GM23338 (cell line): Measurements from ENCODE around the gene HOXC4. TPM values are rescaled to one million over a fixed set of nuclear protein-coding genes. Genes with fewer than 3 reads are reported as not detected.

Experiments
- ATAC-seq: fragments of 200-7000 bp; cut with Tn5 transposase; 3 replicates; pipeline ENCODE4 v1.9.1; 2020
- DNase-seq: peaks from one replicate; pipeline ENCODE4 v3.0.0-alpha.2; 2015; ENCODE audit warnings: low spot score
- H2AFZ ChIP-seq: fragments of 200-600 bp; sonication (generic); 2 replicates; pipeline ENCODE4 v1.8.0; 2016; ENCODE audit warnings: antibody characterized with exemption, mild to moderate bottlenecking, moderate library complexity
- H3F3A ChIP-seq: fragments of 200-600 bp; sonication (generic); replicated peaks from 2 replicates; pipeline ENCODE4 v1.8.0; 2017; ENCODE audit warnings: antibody characterized with exemption, mixed run types, low read depth
- H3K27ac ChIP-seq: fragments of 200-600 bp; sonication (generic); 2 replicates; pipeline ENCODE4 v1.6.1; 2016; ENCODE audit warnings: low read depth
- H3K27me3 ChIP-seq: fragments of 200-600 bp; sonication (generic); 2 replicates; pipeline ENCODE4 v1.8.0; 2016; ENCODE audit warnings: mild to moderate bottlenecking, mixed run types, moderate library complexity; ENCODE audit not compliant: insufficient read depth
- H3K36me3 ChIP-seq: fragments of 200-600 bp; sonication (generic); 2 replicates; pipeline ENCODE4 v1.8.0; 2016; ENCODE audit warnings: mild to moderate bottlenecking; ENCODE audit not compliant: insufficient read depth
- H3K4me1 ChIP-seq: fragments of 200-600 bp; sonication (generic); 2 replicates; pipeline ENCODE4 v1.8.0; 2016; ENCODE audit warnings: mild to moderate bottlenecking, moderate library complexity; ENCODE audit not compliant: insufficient read depth
- H3K4me2 ChIP-seq: fragments of 200-600 bp; sonication (generic); 2 replicates; pipeline ENCODE4 v1.7.1; 2017; ENCODE audit warnings: mixed run types
- H3K4me3 ChIP-seq: fragments of 200-600 bp; sonication (generic); 2 replicates; pipeline ENCODE4 v1.6.1; 2016; ENCODE audit warnings: mixed run types
- H3K79me2 ChIP-seq: fragments of 200-600 bp; sonication (generic); replicated peaks from 2 replicates; pipeline ENCODE4 v1.8.0; 2017; ENCODE audit warnings: mild to moderate bottlenecking; ENCODE audit not compliant: insufficient read depth
- H3K9me2 ChIP-seq: fragments of 200-600 bp; sonication (generic); 2 replicates; pipeline ENCODE4 v1.8.0; 2017; ENCODE audit not compliant: insufficient read depth
- H4K20me1 ChIP-seq: fragments of 200-600 bp; sonication (generic); replicated peaks from 2 replicates; pipeline ENCODE4 v1.8.0; 2017; ENCODE audit warnings: mild to moderate bottlenecking; ENCODE audit not compliant: insufficient read depth
- H3K27ac Mint-ChIP-seq: 2 replicates; pipeline ENCODE4 v1.8.0; 2020; ENCODE audit warnings: inconsistent platforms, mild to moderate bottlenecking, moderate library complexity, mixed read lengths
- H3K27me3 Mint-ChIP-seq: 3 replicates; pipeline ENCODE4 v1.8.0; 2022; ENCODE audit warnings: low read depth, mild to moderate bottlenecking, moderate library complexity, mixed read lengths, inconsistent platforms; ENCODE audit not compliant: insufficient read depth, poor library complexity
- H3K36me3 Mint-ChIP-seq: 3 replicates; pipeline ENCODE4 v1.8.0; 2021; ENCODE audit warnings: low read depth, mild to moderate bottlenecking, inconsistent platforms, moderate library complexity, mixed read lengths
- H3K4me1 Mint-ChIP-seq: 3 replicates; pipeline ENCODE4 v1.8.0; 2020; ENCODE audit warnings: mild to moderate bottlenecking, inconsistent platforms, mixed read lengths
- H3K4me3 Mint-ChIP-seq: 3 replicates; pipeline ENCODE4 v1.8.0; 2021; ENCODE audit warnings: moderate library complexity, mild to moderate bottlenecking, inconsistent platforms, mixed read lengths
- H3K9me3 Mint-ChIP-seq: 3 replicates; pipeline ENCODE4 v1.8.0; 2020; ENCODE audit warnings: moderate library complexity, mild to moderate bottlenecking, inconsistent platforms, mixed read lengths
- CTCF ChIP-seq, 2 experiments: fragments of 200-600 bp in 1 of 2; sonication (generic) in 1 of 2; conservative IDR thresholded peaks; 2 replicates each; pipeline versions ENCODE4 v1.5.1 to v1.6.1; 2016 to 2017; ENCODE audit warnings: antibody characterized with exemption in 2 of 2, low read depth in 2 of 2, mild to moderate bottlenecking in 2 of 2, moderate library complexity in 1 of 2
- ETS1 ChIP-seq: IDR thresholded peaks from 2 replicates; pipeline ENCODE4 v1.6.1; 2016; ENCODE audit warnings: antibody characterized with exemption
- REST ChIP-seq: IDR thresholded peaks from one replicate; pipeline ENCODE4 v1.6.1; 2018; ENCODE audit warnings: antibody characterized with exemption; ENCODE audit not compliant: unreplicated experiment
- ZNF114 ChIP-seq: fragments of 250-450 bp; sonication (Bioruptor Pico); IDR thresholded peaks from 2 replicates; pipeline ENCODE4 v1.5.0; 2020; ENCODE audit warnings: mild to moderate bottlenecking, moderate library complexity
- ZNF462 ChIP-seq: fragments of 250-450 bp; sonication (Bioruptor Pico); IDR thresholded peaks from 2 replicates; pipeline ENCODE4 v1.5.0; 2020; ENCODE audit warnings: mild to moderate bottlenecking, moderate library complexity
- polyA plus RNA-seq: library from polyadenylated mRNA; unstranded; fragments of >200 nt; fragmentation: Nextera tagmentation; extraction: Ambion mirVana; gene quantifications from 2 replicates; pipeline ENCODE4 v1.2.1, GENCODE V29; 2016
- total RNA-seq: library from RNA; depleted of rRNA; stranded (reverse); fragments of >200 nt; shearing (Covaris generic); gene quantifications from 2 replicates; pipeline ENCODE4 v1.2.3, GENCODE V29; 2014

The HOXC4 gene
- total and polyA plus RNA-seq, 2 experiments from 2014 or later = not detected

- TF ChIP-seq CTCF (conservative IDR thresholded peaks at IDR 0.05; ENCODE audit: low read depth in 2 of 2) (no peak), ZNF114 (CRISPR knock-in tag) (no peak), REST (no peak)
Observed at GRCh38 chr12:54010972-54011664, 42.5 kb upstream of the HOXC4 start (continued).

- Histone ChIP-seq H3K4me1 (peaks cover 43% of the 10 kb centered on the region), H3K79me2 (no peaks in the 10 kb centered on the region), H3K4me3 (no peak overlapping the region), H3K9me2 (no peaks in the 10 kb centered on the region), H3K27ac (no peak overlapping the region), H3F3A (peaks cover 38% of the 10 kb centered on the region), H3K36me3 (no peaks in the 10 kb centered on the region), H3K27me3 (peaks cover 100% of the 10 kb centered on the region), H2AFZ (no peak overlapping the region), H3K4me2 (peak overlapping the region; percentile 7; the same call in 1 of the 2 replicates), H4K20me1 (peaks cover 25% of the 10 kb centered on the region)
- H3K27me3 Mint-ChIP-seq = peaks cover 99% of the 10 kb centered on the region
- H3K27ac Mint-ChIP-seq = no peak overlapping the region
- DNase-seq (peak; percentile 75), ATAC-seq (no peak)
- peaks cover 26% of the 10 kb centered on the region for H3K4me1 Mint-ChIP-seq
- H3K9me3 Mint-ChIP-seq = no peaks in the 10 kb centered on the region; the same call in 2 of the 3 replicates
- H3K4me3 Mint-ChIP-seq = no peak overlapping the region
- H3K36me3 Mint-ChIP-seq = no peaks in the 10 kb centered on the region
- TF ChIP-seq ETS1 = no peak
- no peak for TF ChIP-seq ZNF462 (CRISPR knock-in tag)
Observed at GRCh38 chr12:54011665-54012532, 41.7 kb upstream of the HOXC4 start.
